Measurements from ENCODE around the gene PLD1.
"Not testable (repeated sequence)": the region's sequence is repeated elsewhere in the genome, so short reads cannot be mapped to it uniquely, and the experiment has no call there.

The PLD1 gene

DNA sequence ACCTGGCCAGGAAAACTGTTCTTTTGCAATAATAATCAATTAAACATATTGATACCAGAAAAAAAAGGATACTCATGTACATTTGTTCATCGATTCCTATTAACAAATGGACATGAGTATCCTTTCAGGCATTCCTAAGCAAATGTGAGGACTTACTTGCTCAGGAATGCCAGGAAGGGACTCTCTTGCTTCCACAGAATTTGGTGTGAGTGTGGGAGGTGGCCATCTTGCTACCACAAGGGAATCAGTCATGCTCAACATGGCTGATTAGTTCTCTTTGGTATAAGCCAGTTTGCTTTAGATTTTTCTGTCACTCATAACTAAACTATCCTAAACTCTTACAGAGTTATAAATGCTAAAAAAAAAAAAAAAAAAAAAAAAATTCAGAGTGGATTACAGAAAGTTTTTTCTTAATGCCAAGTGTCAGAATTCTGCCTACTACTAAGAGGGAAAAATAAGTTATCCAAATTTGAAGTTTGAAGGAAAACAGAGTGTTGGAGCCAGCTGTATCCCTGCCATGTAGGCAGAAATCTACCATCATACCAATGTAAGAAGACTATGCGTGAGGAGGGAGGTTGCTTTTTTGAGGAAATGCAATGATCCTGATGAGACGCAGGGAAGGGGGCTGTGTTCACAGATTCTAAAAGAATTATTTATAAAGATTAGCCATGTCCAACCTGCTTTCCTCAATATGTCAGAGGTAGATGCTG is 98.7 kb downstream of the PLD1 start:
- in situ Hi-C loops (cut with HindIII; ENCODE audit: low sequenced_read_pairs) = no loop called here

DNA sequence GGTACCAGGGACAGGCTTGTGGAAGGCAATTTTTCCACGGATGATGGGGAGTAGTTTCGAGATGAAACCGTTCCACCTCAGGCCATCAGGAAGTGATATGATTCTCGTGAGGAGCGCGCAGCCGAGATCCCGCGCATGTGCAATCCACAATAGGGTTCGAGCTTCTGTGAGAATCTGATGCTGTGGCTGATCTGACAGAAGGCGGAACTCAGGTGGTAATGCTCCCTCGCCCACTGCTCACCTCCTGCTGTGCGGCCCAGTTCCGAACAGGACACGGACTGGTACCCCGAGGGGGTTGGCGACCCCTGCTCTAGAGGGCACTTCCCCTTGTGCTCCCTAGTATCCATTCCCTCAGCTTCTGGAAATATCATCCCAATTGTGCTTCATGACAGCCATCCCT is 99.9 kb downstream of the PLD1 start:
- in situ Hi-C loops (cut with HindIII; ENCODE audit: low sequenced_read_pairs) = no loop called here

DNA sequence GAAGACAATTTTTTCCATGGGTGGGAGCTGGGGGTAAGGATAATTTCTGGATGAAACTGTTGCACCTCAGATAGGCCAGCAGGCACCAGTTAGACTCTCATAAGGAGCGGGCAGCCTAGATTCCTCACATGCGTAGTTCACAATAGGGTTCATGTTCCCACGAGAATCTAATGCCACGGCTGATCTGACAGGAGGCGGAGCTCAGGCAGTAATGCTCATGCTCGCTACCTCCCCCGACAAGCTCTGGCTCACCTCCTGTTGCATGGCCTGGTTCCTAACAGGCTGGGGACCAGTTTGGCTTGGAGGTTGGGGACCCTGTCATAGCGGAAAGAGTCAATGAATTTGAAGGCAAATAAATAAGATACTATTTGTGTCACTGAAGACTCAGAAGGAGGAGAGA is 105.5 kb downstream of the PLD1 start:
- in situ Hi-C loops (cut with HindIII; ENCODE audit: low sequenced_read_pairs) = no loop called here

DNA sequence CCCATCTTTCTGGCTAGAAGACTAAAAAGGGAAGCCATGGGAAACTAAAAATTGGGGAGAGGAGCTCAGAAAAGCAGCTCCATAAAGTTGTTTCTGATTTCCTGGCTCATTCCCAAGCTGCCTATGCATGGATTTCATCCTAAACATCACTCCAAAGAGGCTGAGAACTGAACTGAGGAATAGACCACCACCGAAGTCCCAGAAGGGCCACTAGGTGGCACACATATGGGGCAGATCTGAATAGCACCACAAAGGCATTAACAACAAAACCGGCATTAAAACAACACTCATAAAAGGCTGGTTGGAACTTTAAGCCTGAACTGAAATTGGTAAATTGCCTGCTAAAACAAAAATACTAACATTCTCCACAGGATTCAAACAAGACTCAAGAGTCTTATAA is 106.3 kb downstream of the PLD1 start:
- in situ Hi-C loops (cut with HindIII; ENCODE audit: low sequenced_read_pairs) = no loop called here

DNA sequence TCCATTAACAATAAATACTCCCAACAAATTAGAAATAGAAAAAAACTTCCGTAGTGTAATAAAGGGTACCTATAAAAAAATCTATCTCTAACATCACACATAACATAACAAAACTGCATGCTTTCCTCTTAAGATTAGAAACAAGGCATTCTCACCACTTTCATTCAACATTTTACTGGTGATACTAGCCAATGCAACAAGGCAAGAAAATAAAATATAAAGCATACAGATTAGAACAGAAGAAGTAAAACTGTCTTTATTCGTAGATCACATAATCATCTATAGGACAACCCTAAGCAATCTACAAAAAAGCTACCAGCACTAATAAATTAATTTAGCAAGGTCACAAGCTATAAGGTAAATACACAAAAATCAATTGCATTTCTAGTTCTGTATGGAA is 107.1 kb downstream of the PLD1 start:
- in situ Hi-C loops (cut with HindIII; ENCODE audit: low sequenced_read_pairs) = no loop called here

DNA sequence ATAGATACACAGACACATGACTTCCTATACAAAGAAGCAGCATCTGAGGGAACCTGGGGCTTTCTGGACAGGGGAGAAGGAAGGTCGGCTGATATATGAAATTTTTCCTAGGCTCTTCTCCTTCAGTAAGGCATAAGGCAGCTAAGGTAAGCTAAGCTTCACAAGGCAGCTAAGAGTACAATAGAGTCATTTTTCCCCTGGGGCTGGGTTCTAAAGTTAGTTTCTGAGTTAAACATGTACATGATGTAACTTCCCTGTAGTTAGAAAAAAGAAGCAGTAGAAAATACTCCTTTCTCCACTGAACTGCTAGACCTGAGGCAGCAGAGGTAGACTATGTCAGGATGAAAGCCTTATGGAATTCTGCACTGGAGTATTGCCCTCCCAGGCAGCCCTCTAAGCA is 109.6 kb downstream of the PLD1 start:
- in situ Hi-C loops (cut with HindIII; ENCODE audit: low sequenced_read_pairs) = no loop called here

DNA sequence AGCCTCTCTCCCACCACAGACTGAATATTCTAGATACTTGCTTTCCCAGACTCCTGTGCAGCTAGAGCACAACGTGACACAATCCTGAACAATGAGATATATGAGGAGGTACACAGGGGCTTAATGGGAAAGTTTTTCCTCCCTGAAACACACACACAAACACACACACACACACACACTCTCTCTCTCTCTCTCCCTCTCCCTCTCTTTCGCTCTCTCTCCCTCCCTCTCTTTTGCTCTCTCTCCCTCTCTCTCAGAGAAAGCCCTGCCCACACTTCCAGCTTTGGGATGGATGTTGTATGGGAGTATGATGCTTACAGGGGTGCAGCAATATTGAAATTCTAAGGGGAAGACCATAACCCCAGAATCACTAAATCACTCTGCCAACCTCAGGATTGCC is 110.1 kb downstream of the PLD1 start:
- in situ Hi-C loops (cut with HindIII; ENCODE audit: low sequenced_read_pairs) = no loop called here

DNA sequence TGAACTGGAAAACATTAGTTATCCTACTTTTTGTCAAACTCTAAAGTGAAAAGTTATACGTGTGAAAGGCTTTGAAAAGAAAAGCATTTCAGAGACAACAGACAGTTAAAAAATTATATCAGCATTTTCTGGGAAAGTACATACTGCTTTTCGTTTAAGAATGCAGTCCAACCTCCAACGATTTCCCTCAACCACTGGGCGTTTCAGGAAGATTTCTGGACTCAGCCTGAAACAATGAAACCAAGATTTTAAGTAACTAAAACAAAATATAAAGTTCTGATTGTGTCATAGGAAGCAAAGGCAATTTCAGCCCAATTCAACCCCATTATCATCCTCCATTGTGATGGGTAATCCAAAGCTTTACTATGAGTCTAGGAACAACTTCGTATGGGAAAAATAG is 110.7 kb downstream of the PLD1 start:
- in situ Hi-C loops (cut with HindIII; ENCODE audit: low sequenced_read_pairs) = no loop called here

DNA sequence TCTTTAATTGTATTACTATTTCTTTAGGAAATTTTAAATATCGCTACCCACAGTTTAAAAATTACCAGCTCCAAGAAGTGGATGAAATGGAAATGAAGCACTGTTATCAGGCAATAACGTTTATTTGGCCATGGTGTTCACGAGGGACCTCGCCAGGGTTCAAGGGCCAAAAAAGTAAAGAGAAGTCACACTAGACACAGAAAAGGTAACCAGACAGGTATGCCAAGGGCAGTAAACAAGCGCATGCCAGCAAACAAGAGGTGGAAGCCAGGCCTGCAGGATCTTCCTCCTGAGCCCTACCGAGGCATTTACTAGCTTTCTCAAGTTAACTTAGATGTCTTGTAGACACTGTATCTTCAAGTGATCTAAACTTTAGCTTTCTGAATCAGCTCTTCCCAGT is 113.5 kb downstream of the PLD1 start:
- in situ Hi-C loops (cut with HindIII; ENCODE audit: low sequenced_read_pairs) = no loop called here

DNA sequence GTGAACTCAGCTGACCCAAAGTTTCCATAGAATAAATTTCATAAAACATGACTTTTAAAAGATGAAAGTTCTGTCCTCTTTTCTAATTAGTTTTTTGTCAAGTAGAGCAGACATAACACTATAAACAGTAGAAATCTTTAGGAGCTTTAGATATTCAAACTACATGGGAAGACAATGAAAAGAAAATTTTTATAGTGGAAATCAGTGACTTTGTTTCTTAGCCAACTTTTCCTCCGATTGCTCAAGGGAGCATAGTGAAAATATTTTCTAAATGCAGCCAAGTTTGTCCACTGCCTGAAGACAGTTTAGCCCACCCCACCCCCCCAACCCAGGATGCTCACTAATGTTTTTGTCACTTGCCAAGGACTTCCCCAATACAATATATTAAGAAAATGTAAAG is 114.9 kb downstream of the PLD1 start:
- in situ Hi-C loops (cut with HindIII; ENCODE audit: low sequenced_read_pairs) = no loop called here

DNA sequence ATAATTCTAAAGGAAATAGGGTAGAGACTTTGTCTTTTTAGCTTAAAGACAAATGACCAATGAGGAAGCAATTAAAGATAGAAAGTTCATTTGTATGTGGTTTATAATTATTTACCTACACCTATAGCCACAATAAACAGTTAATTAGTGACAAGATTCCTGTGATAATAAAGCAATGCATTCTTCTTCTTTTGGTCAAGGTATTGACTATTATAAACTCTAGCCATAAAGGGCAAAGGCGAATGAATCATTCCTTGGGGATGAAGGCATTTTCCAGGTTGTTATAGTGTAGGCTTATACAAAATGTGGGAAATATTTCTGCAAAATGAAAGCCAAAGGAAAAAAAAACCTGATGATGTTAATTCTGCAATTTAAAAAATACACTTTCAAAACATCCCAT is 115.4 kb downstream of the PLD1 start:
- in situ Hi-C loops (cut with HindIII; ENCODE audit: low sequenced_read_pairs) = no loop called here

DNA sequence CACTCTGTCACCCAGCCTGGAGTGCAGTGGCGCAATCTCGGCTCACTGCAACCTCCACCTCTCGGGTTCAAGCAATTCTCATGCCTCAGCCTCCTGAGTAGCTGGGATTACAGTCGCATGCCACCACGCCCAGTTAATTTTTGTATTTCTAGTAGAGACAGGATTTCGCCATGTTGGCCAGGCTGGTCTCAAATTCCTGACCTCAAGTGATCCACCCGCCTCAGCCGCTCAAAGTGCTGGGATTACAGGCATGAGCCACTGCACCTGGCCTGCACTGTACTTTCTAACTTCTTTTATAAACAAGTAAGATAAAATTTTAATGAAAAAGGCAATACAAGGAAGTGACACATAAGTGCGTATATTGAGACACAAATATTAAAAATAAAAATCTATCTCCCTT is 117.7 kb downstream of the PLD1 start:
- in situ Hi-C loops (cut with HindIII; ENCODE audit: low sequenced_read_pairs) = not testable (repeated sequence)

DNA sequence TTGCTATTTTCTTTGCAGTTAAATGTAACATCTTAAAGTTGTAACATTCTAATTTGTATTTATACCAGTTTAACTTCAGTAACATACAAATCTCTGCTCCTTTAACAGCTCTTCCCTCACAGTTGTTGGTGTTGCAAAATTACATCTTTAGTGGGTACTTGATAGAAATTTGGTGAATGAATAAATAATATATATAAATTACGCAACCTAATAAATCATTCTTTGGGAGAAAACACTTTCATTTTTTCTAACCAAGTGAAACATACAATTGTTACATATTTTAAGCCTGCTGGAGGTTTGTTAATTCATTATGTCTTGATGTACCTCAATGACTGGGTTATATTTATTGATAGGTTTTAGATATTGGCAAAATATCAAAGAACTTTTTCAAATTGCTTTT is 118.8 kb downstream of the PLD1 start:
- in situ Hi-C loops (cut with HindIII; ENCODE audit: low sequenced_read_pairs) = no loop called here

DNA sequence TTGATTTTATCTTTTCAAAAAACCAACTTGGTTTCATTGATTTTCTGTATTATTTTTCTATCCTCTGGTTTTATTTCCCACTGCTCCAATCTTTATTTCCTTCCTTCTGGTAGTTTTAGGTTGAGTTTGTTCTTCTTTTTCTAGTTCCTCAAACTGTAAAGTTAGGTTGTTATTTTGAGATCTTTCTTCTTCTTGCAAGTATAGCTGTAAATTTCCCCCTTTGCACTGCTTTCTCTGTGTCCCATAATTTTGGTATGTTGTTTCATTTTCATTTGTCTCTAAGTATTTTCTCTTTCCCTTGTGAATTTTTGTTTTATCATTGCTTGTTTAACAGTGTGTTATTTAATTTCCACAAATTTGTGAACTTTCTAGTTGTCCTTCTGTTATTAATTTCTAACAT is 120.0 kb downstream of the PLD1 start:
- in situ Hi-C loops (cut with HindIII; ENCODE audit: low sequenced_read_pairs) = no loop called here

DNA sequence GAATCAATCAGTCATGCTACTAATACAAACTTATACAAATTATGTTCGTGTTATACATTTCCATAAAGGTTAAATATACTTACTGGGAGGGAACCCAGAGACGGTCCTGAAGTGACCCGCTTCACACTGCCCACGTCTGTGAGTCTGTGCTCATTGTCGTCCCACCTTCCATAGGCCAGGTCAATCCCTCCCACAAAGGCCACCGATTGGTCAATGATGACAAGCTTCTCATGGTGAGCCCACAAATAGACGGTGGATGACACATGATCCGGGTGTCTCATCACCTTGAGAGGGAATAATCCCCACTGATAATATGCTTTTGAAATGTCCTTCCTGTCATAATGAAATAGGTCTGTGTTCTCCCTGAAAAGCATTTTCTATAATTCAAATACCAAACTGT is 121.7 kb downstream of the PLD1 start:
- in situ Hi-C loops (cut with HindIII; ENCODE audit: low sequenced_read_pairs) = no loop called here

DNA sequence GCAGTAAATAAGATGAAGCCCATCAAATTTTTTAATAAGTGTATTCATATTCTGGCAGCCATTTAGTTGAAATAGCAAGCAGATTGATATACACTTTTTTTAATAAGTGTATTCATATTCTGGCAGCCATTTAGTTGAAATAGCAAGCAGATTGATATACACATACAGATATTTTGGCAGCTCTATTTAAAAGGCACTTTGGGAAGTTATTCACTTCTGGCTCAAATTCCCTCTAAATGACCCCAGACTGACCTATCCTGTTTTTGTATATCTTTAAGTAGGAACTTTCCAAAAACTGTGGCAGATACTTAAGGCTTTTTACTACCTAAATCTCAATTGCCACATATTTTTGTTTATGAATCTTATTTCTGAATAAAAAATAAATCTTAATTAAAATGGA is 122.3 kb downstream of the PLD1 start:
- in situ Hi-C loops (cut with HindIII; ENCODE audit: low sequenced_read_pairs) = no loop called here

DNA sequence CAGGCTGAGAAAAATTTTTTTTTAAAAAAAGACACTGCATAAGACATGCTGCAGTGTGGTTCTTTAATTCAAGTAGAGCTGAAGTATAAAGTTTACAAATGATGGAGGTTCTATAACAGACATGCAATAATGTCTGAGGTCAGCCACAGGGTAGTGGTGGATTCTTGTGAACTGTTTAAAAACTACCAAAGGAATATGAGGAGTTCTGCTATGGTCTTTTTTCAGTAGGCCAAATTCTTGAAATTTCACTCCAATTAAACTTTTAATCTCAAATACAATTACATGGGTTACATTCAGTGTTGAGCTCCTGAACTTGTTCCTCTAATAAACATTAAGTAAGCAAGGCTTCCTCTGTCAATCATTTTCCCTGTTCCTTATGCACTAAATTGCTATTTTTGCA is 122.7 kb downstream of the PLD1 start:
- in situ Hi-C loops (cut with HindIII; ENCODE audit: low sequenced_read_pairs) = no loop called here

DNA sequence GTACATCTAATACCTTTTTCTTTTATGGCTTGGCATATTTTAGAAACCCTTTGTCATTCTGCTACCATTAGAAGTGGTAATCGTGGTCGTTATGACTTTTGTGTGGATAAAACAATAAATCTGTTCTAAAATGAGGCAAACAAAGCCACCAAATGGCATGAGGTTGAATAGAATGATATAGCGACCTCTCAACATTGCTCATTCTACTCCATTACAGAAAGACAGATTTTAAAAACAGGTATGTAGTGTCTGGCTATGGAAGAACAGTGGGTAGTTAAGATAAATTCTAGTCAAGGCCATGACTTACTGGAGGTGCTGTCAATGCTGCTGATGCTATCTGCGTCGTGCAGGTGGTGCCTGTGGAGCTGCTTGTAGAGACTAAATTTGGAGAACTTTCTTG is 123.2 kb downstream of the PLD1 start:
- in situ Hi-C loops (cut with HindIII; ENCODE audit: low sequenced_read_pairs) = no loop called here

DNA sequence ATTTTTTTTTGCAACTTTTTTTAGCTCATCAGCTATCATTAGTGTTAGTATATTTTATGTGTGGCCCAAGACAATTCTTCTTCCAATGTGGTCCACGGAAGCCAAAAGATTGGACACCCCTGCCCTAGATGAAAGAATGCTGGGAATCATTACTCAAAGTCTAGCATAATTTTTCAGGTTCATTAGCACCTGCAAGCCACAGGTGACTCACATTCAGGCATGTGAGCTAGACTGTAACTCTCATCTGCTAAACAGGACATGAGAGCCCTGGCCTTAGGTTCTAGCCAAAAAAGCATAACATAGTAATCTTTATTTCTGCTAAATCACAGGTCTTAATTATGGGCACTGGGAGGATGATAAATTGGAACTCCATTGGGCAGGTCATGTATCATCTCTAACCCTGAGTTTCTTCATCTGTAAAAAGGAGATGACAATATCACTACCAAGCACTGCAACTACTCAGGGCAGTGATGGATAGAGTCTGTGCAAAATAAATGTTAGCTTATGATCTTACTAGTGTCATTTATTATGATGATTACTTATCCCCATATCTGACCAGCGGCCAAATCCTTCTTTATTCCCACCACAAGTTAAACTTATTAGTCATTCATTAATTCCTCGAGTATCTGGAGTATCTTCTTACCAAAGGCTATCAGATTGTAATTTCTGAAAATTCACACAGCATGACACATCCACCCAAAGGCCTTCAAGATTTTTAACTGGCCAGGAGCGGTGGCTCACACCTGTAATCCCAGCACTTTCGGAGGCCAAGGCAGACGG is 125.0 kb downstream of the PLD1 start:
- in situ Hi-C loops (cut with HindIII; ENCODE audit: low sequenced_read_pairs) = no loop called here

DNA sequence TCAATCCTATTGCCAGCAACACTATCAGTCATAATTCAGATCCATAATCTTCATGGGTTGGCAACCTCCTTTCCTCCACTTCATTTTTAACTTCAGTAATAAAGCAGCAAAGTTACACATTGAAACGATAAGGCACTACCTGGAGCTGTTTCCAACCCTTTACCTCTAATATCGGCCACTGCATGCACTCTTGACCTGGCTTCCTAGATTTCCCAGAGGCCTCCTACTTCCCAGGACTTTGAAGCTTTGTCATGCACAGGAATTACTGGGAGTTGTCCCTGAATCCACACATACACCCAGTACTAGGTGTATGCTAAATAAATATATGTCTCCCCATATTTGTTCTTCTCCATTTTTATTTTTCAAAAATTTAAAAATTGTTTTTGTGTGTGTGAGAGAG is 126.1 kb downstream of the PLD1 start:
- in situ Hi-C loops (cut with HindIII; ENCODE audit: low sequenced_read_pairs) = no loop called here

DNA sequence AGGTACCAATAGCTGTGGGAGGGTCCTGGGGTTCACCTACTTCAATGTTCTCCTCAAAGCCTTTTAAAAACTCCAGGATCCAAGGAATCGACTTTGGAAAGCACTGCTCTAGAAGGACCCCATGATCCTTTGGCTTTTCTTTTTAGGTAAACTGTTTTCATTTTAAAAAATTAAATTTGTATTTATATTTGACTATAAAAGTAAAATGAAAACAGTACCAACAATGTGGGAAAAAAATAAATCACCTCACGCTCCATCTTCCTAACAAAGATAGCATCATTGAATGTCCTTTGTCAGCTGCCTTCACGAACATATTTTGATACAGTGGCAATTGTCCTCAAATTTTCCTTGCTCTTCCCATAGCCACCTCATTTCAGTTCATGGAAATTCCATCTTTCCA is 127.5 kb downstream of the PLD1 start:
- in situ Hi-C loops (cut with HindIII; ENCODE audit: low sequenced_read_pairs) = no loop called here

DNA sequence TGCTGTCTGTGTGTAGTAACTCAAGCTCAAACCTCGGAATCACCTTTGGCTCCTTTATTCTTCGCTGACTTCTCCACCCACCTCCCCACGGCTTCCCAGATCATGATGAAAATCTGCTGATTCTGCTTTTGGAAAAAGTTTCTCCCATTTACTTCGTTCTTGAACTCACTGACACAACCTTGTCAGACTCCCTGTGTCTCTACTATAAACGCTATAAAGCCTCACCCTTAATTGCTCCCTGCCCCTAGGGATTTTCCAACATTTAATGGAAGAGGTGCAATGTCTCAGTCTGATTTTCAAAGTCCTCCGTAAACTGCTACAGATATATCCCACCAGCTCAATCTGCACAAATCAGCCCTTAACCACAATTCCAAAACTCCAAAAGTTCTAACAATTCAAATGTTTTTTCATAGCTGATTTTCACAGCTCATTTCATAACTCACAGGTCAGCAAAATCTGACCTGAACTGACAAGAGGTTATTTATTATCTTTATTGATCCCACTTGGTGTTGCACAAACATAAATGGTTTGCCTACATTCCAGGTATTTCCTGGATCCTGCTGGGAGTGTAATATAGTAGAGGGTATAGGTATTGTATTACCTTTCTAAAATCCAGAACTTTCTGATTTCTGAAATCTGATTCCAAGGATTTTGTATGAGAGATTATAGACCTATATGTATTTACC is 129.4 kb downstream of the PLD1 start:
- in situ Hi-C loops (cut with HindIII; ENCODE audit: low sequenced_read_pairs) = no loop called here

Data from endothelial cell of hepatic sinusoid (primary cell).